NCI-H774 (cell line): ENCODE results near the gene FASLG.

ENCODE experiments used
- DNase-seq: peaks from one replicate; lab custom pipeline; 2025; lab: John Stamatoyannopoulos, UW

Gene FASLG

GRCh38 chr1:172646653-172647052 is 12.2 kb upstream of the FASLG start:
- DNase-seq = no peak

GRCh38 chr1:172647110-172647564 is 11.8 kb upstream of the FASLG start:
- DNase-seq = no peak

GRCh38 chr1:172647987-172648386 is 10.9 kb upstream of the FASLG start:
- DNase-seq = no peak

GRCh38 chr1:172650474-172651193 is 8.3 kb upstream of the FASLG start:
- DNase-seq = no peak

- DNase-seq = no peak
These were observed 5.7 kb upstream of the FASLG start for GRCh38 chr1:172653015-172653709.

GRCh38 chr1:172654535-172654934 is 4.4 kb upstream of the FASLG start:
- no peak for DNase-seq

- DNase-seq = no peak
These were observed 2.3 kb upstream of the FASLG start for GRCh38 chr1:172656576-172656975.

- DNase-seq = no peak
These were observed 1.3 kb upstream of the FASLG start for GRCh38 chr1:172657586-172657985.

GRCh38 chr1:172661107-172661506 is 2.2 kb downstream of the FASLG start:
- DNase-seq = no peak

- no peak for DNase-seq
These were observed 3.7 kb downstream of the FASLG start for GRCh38 chr1:172662464-172663109.

GRCh38 chr1:172663732-172664131 is 4.8 kb downstream of the FASLG start:
- DNase-seq = no peak

GRCh38 chr1:172668097-172668496 is 9.2 kb downstream of the FASLG start:
- no peak for DNase-seq

- DNase-seq = no peak
These were observed 10.1 kb downstream of the FASLG start for GRCh38 chr1:172669011-172669410.

GRCh38 chr1:172670316-172670715 is 11.4 kb downstream of the FASLG start:
- no peak for DNase-seq

- no peak for DNase-seq
These were observed 11.9 kb downstream of the FASLG start for GRCh38 chr1:172670791-172671190.

- no peak for DNase-seq
These were observed 12.7 kb downstream of the FASLG start for GRCh38 chr1:172671591-172671990.

- DNase-seq = no peak
These were observed 13.8 kb downstream of the FASLG start for GRCh38 chr1:172672720-172673119.

- no peak for DNase-seq
These were observed 14.9 kb downstream of the FASLG start for GRCh38 chr1:172673761-172674160.

GRCh38 chr1:172674831-172675613 is 16.1 kb downstream of the FASLG start:
- DNase-seq = no peak

- peak; percentile 15 for DNase-seq
These were observed 20.3 kb downstream of the FASLG start for GRCh38 chr1:172679000-172679772.

GRCh38 chr1:172680244-172680643 is 21.3 kb downstream of the FASLG start:
- no peak for DNase-seq
